Muscle layer of colon (tissue), 2 donors: ENCODE results near the gene DIPK2A.

Experiments
- H3K27ac ChIP-seq: one replicate; pipeline ENCODE4 v1.7.0; 2013; ENCODE audit warnings: low read depth, mild to moderate bottlenecking, low read length, moderate library complexity
- H3K27me3 ChIP-seq, 2 donors: one replicate each; pipeline ENCODE4 v1.7.0; 2013; ENCODE audit warnings: low read length in 2 of 2, mild to moderate bottlenecking in 2 of 2; ENCODE audit not compliant: insufficient read depth in 2 of 2, control insufficient read depth in 1 of 2
- H3K36me3 ChIP-seq: one replicate; pipeline ENCODE4 v1.7.0; 2013; ENCODE audit warnings: mild to moderate bottlenecking, low read length; ENCODE audit not compliant: insufficient read depth
- H3K4me1 ChIP-seq: one replicate; pipeline ENCODE4 v1.7.0; 2013; ENCODE audit warnings: mild to moderate bottlenecking, low read length; ENCODE audit not compliant: insufficient read depth
- H3K4me3 ChIP-seq, 2 donors: one replicate each; pipeline ENCODE4 v1.7.0; 2013; ENCODE audit warnings: low read length in 2 of 2, low read depth in 1 of 2, mild to moderate bottlenecking in 1 of 2, moderate library complexity in 1 of 2
- H3K9ac ChIP-seq: one replicate; pipeline ENCODE4 v1.7.0; 2013; ENCODE audit warnings: low read length
- H3K9me3 ChIP-seq: one replicate; pipeline ENCODE4 v1.7.0; 2013; ENCODE audit warnings: mild to moderate bottlenecking, low read length
- donor health status: abdominal sarcoma.
- donor health status: Adenocarcinoma of cecum.

DIPK2A gene

GRCh38 chr3:143977341-143978262, 6.0 kb downstream of the DIPK2A start:
- Histone ChIP-seq H3K27me3 (no peaks in the 10 kb centered on the region), H3K36me3 (no peaks in the 10 kb centered on the region), H3K9me3 (no peaks in the 10 kb centered on the region), H3K4me1 (peaks cover 28% of the 10 kb centered on the region), H3K4me3 (peak overlapping the region in 1 of 2 donors; percentile 3), H3K9ac (no peak overlapping the region), H3K27ac (no peak overlapping the region)

GRCh38 chr3:143978263-143978631, 6.6 kb downstream of the DIPK2A start:
- peaks cover 28% of the 10 kb centered on the region for H3K4me1 ChIP-seq
- no peak overlapping the region for H3K9ac ChIP-seq
- no peak overlapping the region for H3K27ac ChIP-seq
- H3K4me3 ChIP-seq: no peak overlapping the region
- H3K36me3 ChIP-seq: no peaks in the 10 kb centered on the region
- H3K9me3 ChIP-seq: no peaks in the 10 kb centered on the region
- no peaks in the 10 kb centered on the region for H3K27me3 ChIP-seq

GRCh38 chr3:143979041-143979440, 7.4 kb downstream of the DIPK2A start:
- Histone ChIP-seq H3K9me3 (no peaks in the 10 kb centered on the region), H3K4me3 (no peak overlapping the region), H3K9ac (no peak overlapping the region), H3K4me1 (peaks cover 31% of the 10 kb centered on the region), H3K36me3 (no peaks in the 10 kb centered on the region), H3K27me3 (no peaks in the 10 kb centered on the region), H3K27ac (no peak overlapping the region)

GRCh38 chr3:143979813-143980212, 8.2 kb downstream of the DIPK2A start:
- no peaks in the 10 kb centered on the region for H3K27me3 ChIP-seq
- no peak overlapping the region for H3K9ac ChIP-seq
- H3K9me3 ChIP-seq: no peaks in the 10 kb centered on the region
- H3K4me1 ChIP-seq: peaks cover 30% of the 10 kb centered on the region
- no peak overlapping the region for H3K4me3 ChIP-seq
- no peak overlapping the region for H3K27ac ChIP-seq
- no peaks in the 10 kb centered on the region for H3K36me3 ChIP-seq

GRCh38 chr3:143988306-143988705, 16.7 kb downstream of the DIPK2A start:
- H3K36me3 ChIP-seq: peaks cover 7% of the 10 kb centered on the region
- H3K4me3 ChIP-seq: no peak overlapping the region
- H3K9me3 ChIP-seq: no peaks in the 10 kb centered on the region
- peaks cover 12% of the 10 kb centered on the region for H3K4me1 ChIP-seq
- H3K27me3 ChIP-seq: no peaks in the 10 kb centered on the region
- H3K9ac ChIP-seq: no peak overlapping the region
- H3K27ac ChIP-seq: no peak overlapping the region

- no peak overlapping the region for H3K27ac ChIP-seq
- no peak overlapping the region for H3K4me3 ChIP-seq
- peaks cover 4% of the 10 kb centered on the region for H3K4me1 ChIP-seq
- peaks cover 7% of the 10 kb centered on the region for H3K36me3 ChIP-seq
- H3K9me3 ChIP-seq: no peaks in the 10 kb centered on the region
- no peak overlapping the region for H3K9ac ChIP-seq
- H3K27me3 ChIP-seq: no peaks in the 10 kb centered on the region
These were observed 17.8 kb downstream of the DIPK2A start for GRCh38 chr3:143989461-143989860.

GRCh38 chr3:143991713-143992112, 20.1 kb downstream of the DIPK2A start:
- no peaks in the 10 kb centered on the region for H3K4me1 ChIP-seq
- no peak overlapping the region for H3K9ac ChIP-seq
- no peaks in the 10 kb centered on the region for H3K27me3 ChIP-seq
- H3K4me3 ChIP-seq: no peak overlapping the region
- H3K27ac ChIP-seq: no peak overlapping the region
- H3K9me3 ChIP-seq: no peaks in the 10 kb centered on the region
- H3K36me3 ChIP-seq: peaks cover 7% of the 10 kb centered on the region

GRCh38 chr3:143998266-143998665, 26.6 kb downstream of the DIPK2A start:
- Histone ChIP-seq H3K4me3 (no peak overlapping the region), H3K27me3 (no peaks in the 10 kb centered on the region), H3K9ac (no peak overlapping the region), H3K4me1 (no peaks in the 10 kb centered on the region), H3K27ac (no peak overlapping the region), H3K36me3 (no peaks in the 10 kb centered on the region), H3K9me3 (no peaks in the 10 kb centered on the region)

GRCh38 chr3:144003051-144003450, 31.4 kb downstream of the DIPK2A start:
- Histone ChIP-seq H3K9ac (no peak overlapping the region), H3K27me3 (no peaks in the 10 kb centered on the region), H3K4me3 (no peak overlapping the region), H3K9me3 (no peaks in the 10 kb centered on the region), H3K36me3 (no peaks in the 10 kb centered on the region), H3K4me1 (no peaks in the 10 kb centered on the region), H3K27ac (no peak overlapping the region)

GRCh38 chr3:144010371-144010770, 38.7 kb downstream of the DIPK2A start:
- H3K36me3 ChIP-seq: no peaks in the 10 kb centered on the region
- H3K27ac ChIP-seq: no peak overlapping the region
- H3K4me1 ChIP-seq: no peaks in the 10 kb centered on the region
- no peaks in the 10 kb centered on the region for H3K9me3 ChIP-seq
- H3K4me3 ChIP-seq: no peak overlapping the region
- H3K9ac ChIP-seq: no peak overlapping the region
- no peaks in the 10 kb centered on the region for H3K27me3 ChIP-seq

GRCh38 chr3:144011251-144011799, 39.7 kb downstream of the DIPK2A start:
- no peak overlapping the region for H3K9ac ChIP-seq
- no peak overlapping the region for H3K4me3 ChIP-seq
- H3K27ac ChIP-seq: no peak overlapping the region
- H3K36me3 ChIP-seq: no peaks in the 10 kb centered on the region
- H3K9me3 ChIP-seq: no peaks in the 10 kb centered on the region
- no peaks in the 10 kb centered on the region for H3K27me3 ChIP-seq
- H3K4me1 ChIP-seq: no peaks in the 10 kb centered on the region

- Histone ChIP-seq H3K4me1 (no peaks in the 10 kb centered on the region), H3K9me3 (no peaks in the 10 kb centered on the region), H3K27ac (no peak overlapping the region), H3K9ac (no peak overlapping the region), H3K36me3 (no peaks in the 10 kb centered on the region), H3K27me3 (no peaks in the 10 kb centered on the region), H3K4me3 (no peak overlapping the region)
These were observed 43.5 kb downstream of the DIPK2A start for GRCh38 chr3:144015133-144015532.
